Epidermal melanocyte (primary cell): Measurements from ENCODE around the gene LRRK1.
A peak's percentile ranks its signal among the peaks of the same experiment; 100 is the strongest.
"Not testable (repeated sequence)": the region's sequence is repeated elsewhere in the genome, so short reads cannot be mapped to it uniquely, and the experiment has no call there.

Experiments
- DNase-seq: peaks from one replicate; pipeline ENCODE4 v3.0.0; 2011; ENCODE audit warnings: low spot score; ENCODE audit not compliant: insufficient read length

LRRK1 gene

GRCh38 chr15:101089579-101090427, 170.6 kb downstream of the LRRK1 start:
- DNase-seq = no peak

DNA sequence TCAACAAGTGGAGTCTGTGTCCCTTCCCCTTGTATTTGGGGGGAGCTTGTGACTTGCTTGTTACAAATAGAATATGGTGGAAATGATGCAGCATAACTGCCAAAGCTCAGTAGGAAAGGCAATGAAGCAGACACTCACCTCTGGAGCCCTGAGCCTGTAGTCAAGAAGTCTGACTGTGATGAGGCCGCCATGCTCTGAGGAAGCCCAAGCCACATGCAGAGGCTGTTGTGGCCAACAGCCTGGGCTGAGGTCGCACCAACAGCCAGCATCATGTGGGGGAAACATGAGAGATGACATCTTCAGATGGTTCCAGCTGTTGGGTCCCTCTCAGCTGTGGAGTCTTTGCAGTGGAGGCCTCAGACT, 171.3 kb downstream of the LRRK1 start:
- no peak for DNase-seq

- peak; percentile 65 for DNase-seq
Measured at GRCh38 chr15:101091080-101092017, 172.2 kb downstream of the LRRK1 start.

DNA sequence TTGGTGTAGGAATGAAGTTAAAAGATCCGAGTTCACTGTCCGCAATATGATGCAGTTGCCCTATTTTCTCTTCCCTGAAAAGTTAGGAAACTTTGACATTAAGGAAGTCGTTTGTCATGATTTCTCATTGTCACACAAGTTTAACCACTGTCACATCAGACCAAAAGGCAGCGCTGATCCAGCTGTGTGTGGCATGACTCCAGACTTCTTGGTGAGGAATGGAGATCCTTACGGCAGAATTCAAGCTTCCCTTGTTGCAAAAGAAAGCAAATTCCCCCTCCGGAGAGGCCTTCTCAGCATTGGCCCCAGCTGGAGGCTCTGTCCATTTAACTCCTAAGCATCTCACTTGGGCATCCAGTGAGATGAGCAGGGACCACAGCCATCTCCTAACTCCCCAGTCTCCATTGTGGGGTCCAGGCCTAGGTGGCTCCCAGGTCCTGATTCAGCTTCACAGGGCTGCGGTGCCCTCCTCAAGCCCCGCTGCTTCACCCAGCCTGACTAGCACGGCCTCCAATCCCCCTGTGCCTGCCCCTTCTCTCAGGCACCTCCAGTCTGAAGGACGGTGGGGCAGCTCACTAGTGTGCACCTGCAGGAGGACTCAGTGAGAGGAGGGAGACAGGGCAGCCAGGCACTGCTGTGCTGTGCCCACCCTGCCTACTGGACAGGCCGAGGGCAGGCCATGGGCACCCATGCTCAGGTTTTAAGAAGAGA, 173.2 kb downstream of the LRRK1 start:
- DNase-seq = no peak

- DNase-seq = no peak
Measured at GRCh38 chr15:101092867-101093202, 173.7 kb downstream of the LRRK1 start.

DNA sequence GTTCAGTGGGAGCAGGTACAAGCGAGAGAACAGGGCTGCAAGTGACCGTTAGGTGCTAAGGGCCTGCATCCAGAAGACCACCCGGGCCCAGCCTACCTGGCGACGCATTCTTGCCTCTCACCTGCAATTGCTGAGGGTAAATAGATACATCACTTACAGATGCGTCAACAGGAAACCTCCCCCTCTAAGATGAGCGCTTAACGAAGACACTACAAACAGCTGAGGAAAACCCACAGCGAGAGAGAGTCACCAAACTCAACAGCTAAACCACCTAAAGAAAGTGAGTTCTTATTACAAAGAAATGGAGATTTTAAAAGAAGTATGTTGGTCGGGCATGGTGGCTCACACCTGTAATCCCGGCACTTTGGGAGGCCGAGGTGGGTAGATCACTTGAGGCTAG, 174.8 kb downstream of the LRRK1 start:
- DNase-seq = no peak

- DNase-seq = not testable (repeated sequence)
Measured at GRCh38 chr15:101095796-101096406, 176.7 kb downstream of the LRRK1 start.

DNA sequence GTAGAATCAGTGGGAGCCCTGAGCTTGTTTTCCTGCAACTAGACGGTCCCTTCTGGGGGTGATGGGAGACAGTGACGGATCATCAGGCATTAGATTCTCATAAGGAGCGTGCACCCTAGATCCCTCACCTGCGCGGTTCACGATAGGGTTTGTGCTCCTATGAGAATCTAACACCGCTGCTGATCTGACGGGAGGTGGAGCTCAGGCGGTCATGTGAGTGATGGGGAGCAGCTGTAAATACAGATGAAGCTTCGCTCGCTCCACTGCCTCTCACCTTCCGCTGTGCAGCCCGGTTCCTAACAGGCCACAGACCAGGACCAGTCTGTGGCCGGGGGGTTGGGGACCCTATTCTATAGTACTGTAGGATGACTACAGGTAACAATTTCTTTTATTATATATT, 178.0 kb downstream of the LRRK1 start:
- no peak for DNase-seq

DNA sequence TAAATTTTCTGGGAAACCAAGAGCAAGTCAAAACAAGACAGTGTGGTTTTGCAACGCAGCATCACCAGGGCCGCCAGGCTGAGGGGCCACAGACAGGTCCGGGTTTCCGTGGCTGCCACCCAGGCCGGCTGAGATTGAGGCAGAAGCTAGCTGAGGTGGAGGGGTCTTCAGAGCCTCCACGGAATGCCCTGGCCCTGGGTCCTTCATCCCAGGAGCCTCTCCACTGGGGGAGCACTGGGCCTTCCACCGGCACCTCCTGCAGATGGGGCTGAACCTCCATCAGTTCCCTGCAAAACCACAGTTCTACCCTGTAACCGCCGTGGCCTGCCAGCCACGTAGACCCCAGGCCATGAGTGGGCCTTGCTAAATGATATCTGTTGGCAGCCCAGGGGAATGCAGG, 180.0 kb downstream of the LRRK1 start:
- no peak for DNase-seq

DNA sequence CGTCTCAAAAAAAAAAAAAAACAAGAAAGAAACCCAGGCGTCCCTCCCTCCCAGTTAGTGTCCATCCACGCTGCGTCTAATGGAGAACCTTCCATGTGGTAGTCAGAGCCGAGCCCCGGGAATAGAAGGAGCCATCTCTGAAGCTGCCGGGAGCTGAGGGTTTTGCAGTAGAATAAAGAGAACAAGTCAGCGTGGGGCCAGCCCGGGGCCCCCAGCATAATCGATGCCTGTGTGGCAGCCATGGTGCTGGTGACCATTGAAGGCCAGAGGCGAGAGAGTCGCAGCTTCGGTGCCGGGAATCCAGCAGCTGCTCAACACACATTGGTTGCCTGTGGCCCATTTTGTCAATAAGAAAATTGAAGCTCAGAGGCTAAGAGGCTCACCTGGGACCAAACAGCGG, 181.0 kb downstream of the LRRK1 start:
- DNase-seq = no peak

GRCh38 chr15:101100593-101101442, 181.7 kb downstream of the LRRK1 start:
- no peak for DNase-seq

DNA sequence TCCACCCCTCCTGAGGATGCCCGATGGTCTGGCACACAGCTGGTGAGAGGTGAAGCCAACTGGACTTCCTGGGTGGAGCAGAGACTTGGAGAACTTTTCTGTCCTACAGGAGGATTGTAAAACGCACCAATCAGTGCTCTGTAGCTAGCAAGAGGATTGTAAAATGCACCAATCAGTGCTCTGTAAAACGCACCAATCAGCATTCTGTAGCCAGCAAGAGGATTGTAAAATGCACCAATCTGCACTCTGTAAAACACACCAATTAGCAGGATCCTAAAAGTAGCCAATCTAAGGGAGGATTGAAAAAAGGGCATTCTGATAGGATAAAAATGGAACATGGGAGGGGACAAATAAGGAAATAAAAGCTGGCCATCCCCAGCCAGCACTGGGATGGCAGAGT, 182.5 kb downstream of the LRRK1 start:
- DNase-seq = no peak

DNA sequence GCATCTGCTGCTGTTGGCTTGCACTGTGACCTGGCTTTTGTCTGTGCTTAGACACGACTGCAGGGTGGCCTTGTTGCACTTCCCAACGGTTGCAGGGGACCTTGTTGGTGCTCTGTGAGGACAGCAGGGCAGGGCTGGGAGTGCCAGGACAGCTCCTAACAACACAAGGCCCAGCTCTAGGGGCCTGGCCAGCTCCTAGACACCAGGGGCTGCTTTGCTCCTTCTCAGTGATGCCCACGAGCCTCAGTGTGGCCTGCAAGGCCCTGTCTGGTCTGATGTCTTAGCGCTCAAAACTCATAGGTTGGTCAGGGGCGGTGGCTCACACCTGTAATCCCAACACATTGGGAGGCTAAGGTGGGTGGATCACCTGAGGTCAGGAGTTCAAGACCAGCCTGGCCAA, 183.6 kb downstream of the LRRK1 start:
- no peak for DNase-seq

- no peak for DNase-seq
Measured at GRCh38 chr15:101103598-101103997, 184.4 kb downstream of the LRRK1 start.

- no peak for DNase-seq
Measured at GRCh38 chr15:101104141-101104540, 185.0 kb downstream of the LRRK1 start.

GRCh38 chr15:101105059-101105891, 186.1 kb downstream of the LRRK1 start:
- no peak for DNase-seq

- no peak for DNase-seq
Measured at GRCh38 chr15:101107101-101107500, 187.9 kb downstream of the LRRK1 start.

- no peak for DNase-seq
Measured at GRCh38 chr15:101107625-101108460, 188.7 kb downstream of the LRRK1 start.

GRCh38 chr15:101108461-101108775, 189.3 kb downstream of the LRRK1 start:
- no peak for DNase-seq
